ENCODE results near the gene FOXE1.

Gene FOXE1

DNA sequence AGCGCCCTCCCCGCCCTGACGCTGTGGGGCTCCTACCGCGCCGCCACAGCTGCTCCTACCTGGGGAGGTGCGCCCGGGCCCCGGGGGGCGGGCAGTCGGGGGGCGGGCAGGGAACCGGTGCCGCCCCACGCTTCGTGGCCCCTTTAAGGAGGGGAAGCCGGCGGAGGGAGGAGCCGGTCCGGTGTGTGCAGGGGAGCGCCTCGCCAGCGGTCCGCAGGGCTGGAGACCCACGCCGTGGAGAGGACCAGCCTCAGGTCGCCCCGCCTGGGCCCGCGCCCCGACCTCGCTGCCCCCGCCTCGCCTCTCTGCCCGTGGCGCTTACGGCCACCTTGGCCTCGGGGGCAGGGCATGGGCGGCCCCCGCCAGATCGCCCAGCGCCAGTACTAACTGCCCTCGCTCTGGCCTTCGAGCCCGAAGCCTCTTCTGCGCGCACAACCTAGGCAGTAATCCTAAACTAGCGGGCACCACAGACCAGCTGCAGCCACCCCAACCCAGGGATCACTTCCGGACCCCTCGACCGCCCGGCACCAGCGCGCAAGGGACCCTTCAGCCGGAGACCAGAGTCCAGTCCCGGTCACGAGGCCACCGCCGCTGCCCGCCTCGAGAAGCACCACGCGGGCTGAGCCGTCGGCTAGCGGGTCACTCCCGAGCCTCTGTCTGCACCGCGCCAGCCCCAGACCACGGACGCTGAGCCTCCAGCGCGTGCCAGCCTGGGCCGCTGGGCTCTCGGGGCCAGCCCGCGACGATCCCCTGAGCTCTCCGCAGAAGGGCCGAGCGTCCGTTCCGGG lies at the start of gene FOXE1:
Gene FOXE1, plus strand, starts transcription at position 171 of the 788 bp plus-strand sequence. CDS start 689 bp downstream, outside the sequence.
- DNase-seq = peak; percentile 74

DNA sequence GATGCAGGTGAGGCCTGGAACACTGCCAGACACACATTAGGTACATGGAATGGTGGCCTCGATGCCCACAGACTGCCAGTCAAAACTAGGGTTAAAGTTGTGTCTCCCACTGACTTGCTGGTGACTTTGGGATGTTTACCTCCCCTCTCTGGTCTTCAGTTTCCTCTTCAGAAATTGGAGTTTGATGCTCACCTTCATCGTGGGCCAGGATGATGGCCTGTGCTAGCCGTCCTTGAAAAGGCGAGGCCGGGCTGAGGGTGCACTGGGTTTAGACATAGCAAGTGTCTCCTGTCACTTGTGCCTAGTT lies 49.0 kb upstream of the FOXE1 start:
- DNase-seq = no peak

DNA sequence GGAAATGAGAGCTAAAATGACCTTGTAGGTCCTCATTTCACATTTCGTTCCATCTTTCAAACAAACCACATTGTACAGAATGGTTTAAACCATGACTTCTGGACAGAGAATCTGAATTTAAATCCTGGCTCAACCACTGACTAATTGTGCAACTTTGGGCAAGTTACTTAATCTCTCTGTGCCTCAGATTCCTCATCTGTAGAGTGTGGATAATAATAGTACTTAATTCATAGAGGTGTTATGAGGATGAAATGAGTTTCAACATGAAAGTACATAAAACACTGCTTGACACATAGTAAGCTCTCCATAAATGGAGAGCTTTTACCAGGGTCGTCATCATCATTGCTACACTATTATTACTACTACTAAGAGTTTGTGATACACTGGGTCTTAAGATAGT lies 46.3 kb upstream of the FOXE1 start:
- DNase-seq = no peak

DNA sequence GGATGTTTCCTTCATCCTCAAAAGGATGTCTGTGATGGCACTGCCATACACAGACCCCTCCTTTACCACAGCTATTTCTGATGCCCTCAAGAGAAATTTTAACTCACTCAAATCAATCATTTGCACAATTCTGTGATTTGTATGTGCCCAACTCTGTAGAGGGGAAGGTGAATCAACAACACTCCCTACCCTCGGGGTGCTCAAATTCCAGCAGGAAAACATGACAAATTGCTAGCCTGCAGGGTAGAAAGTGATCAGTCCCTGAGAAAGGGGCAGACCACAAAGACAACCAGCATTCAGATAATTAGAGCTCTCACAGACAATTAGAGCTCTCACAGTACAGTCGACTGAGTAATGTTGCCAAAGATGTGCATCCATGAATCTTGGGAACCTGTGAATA lies 45.3 kb upstream of the FOXE1 start:
- DNase-seq = no peak

DNA sequence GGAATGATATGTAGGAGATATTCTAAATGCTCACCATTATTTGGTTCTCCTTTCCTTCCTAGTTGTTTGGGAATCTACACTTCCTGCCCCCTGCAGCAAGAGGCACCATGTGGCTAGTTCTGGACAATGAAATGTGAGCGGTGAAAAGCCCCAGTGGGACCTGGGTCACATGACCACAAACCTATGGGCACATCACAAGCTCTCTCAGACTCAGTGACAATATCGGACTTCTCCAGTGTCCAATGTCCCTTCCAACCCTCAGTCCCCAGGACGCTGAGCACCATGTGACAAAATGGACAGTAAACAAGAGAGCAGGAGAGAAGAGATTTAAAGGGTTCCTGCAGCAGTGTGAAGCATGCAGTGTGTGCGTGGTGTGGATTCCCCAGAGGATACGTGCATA lies 44.6 kb upstream of the FOXE1 start:
- DNase-seq = no peak

DNA sequence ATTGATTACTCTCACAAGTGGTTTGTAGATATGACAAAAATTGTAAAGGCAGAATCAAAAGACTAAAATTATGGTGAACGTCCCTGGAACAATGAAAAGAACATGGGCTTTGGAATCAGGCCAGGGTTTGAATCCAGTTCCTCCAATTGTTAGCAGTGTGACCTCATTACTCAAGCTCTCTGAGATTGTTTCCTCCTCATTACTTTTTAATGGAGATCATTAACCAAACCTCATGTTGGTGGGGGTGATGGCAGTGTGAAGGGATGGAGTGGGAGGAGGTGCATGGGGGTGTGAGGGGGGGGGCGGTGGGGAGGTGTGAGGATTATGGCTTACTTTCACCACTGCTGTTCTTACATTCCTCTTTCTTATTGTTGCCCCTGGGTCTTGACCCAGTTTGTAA lies 44.1 kb upstream of the FOXE1 start:
- no peak for DNase-seq

DNA sequence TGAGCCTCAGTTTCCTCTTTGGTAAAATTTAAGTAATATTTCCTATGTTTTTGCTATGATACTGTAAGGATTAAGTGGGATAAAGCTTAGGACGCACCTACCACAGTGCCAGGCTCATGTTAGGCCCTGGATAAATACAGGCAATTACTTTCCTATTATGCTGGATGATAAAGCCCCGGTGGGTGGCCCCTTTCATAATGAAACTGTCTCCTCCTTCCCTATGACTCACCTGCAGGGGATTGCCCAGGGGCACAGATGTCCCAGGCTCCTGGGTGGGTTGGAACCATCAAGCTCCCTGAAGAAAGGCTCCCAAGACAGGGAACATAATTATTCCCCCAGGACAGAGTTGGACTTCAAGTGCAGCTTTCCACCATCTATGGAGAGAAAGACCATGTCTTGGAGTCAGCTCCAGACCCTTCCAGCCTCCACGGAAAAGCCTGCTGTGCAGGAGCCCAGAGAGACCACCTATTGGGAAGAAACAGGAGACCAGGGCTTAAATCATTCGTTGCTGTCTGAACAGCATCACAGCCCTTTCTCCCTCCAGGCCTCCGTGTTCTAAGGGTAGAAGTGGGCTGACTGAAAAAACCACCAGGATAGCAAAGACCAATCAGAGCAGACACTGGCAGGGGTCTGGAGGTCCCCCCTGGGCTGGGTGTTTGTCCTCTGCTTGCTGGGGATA lies 43.2 kb upstream of the FOXE1 start:
- no peak for DNase-seq

DNA sequence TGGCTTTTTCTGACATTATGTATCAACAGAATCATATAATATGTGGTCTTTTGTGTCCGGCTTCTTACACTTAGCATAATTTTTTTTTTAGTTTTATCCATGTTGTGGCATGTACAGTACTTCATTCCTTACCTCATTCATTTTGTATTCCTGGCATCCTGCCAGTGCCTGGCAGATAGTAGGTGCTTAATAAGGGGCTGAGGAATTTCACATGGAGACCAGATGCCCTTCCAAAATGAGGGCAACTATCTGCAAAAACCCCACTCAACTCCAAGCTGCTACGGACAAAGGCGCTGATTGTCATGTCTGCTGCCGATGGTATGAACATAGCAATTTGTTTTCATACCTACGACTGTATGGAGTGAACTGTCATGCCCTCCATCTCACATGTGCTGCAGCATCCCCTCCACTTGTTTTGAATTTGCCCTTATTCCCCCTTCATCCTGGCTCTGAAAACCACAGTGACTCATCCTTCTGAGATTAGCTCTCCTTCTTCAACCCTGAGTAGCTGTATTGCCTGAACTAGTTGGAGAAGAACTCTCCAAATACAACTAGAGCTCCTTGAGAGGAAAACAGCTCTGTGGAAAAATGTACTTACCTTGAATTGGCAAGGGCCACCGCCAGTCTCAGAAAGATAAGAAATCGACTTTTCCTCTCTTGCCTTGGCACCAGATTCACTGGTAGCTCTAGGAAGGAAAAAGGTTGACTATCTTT lies 41.3 kb upstream of the FOXE1 start:
- DNase-seq = no peak

DNA sequence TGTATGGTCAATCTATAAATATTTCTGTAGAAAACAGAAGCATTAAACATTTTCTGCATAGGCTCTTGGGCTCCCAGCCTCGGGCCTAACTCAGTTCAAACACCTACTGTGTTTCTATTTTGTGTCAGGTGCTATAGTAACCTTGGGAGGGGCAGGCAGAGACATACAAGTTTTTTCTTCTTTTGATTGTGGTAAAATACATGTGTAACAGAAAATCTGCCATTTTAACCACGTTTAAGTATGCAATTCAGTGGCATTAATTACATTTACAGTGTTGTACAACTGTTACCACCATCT lies 40.8 kb upstream of the FOXE1 start:
- DNase-seq = no peak

DNA sequence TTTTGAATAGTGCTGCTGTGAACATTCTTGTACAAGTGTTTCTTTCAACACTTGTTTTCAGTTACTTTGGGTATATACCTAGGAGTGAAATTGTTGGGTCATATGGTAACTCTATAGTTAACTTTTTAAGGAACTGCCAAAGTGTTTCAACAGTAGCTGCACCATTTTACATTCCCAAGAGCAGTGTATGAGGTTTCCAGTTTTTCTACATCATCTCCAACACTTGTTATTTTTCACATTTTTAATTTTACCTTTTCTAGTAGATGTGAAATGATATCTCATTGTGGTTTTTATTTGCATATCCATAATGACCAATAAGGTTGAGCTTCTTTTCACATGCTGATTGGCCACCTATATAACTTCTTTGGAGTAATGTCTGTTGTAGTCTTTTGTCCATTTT lies 40.0 kb upstream of the FOXE1 start:
- DNase-seq = no peak

DNA sequence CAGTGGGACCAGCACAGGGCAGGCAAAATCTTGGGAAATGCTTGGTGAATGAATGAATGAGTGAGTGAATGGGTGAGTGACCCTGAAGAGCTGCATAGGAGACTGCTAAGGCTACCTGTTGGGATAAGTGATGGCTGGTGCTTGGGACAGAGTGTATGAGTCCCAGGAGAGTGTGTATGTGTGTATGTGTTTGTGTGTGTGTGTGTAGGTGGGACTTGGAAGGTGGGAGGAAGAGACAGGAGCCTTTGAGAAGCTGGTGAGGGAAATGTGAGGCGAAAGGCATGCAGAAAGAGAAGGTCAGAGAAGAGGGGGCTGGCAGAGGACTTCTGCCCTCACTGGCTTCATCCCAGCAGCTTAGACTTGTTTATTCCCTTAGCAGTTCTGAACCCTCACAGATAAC lies 33.3 kb upstream of the FOXE1 start:
- DNase-seq = no peak

DNA sequence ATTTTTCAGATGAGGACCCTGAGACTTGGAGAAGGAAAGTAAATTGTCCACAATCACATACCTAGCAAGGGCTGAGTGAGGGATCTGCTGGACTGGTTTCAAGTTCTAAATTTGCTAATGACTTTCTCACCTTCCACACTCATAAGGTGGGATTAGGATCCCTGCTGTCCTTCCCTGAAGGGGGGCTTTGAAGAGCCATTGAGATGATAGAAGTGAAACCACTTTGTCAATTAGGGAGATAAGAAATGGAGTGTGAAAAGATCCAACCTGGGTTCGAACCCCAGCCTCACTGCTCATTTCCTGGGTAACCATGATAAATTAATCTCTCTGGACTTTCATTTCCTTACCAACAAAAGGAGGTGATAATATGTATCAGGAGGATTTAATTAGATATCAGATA lies 32.7 kb upstream of the FOXE1 start:
- no peak for DNase-seq

DNA sequence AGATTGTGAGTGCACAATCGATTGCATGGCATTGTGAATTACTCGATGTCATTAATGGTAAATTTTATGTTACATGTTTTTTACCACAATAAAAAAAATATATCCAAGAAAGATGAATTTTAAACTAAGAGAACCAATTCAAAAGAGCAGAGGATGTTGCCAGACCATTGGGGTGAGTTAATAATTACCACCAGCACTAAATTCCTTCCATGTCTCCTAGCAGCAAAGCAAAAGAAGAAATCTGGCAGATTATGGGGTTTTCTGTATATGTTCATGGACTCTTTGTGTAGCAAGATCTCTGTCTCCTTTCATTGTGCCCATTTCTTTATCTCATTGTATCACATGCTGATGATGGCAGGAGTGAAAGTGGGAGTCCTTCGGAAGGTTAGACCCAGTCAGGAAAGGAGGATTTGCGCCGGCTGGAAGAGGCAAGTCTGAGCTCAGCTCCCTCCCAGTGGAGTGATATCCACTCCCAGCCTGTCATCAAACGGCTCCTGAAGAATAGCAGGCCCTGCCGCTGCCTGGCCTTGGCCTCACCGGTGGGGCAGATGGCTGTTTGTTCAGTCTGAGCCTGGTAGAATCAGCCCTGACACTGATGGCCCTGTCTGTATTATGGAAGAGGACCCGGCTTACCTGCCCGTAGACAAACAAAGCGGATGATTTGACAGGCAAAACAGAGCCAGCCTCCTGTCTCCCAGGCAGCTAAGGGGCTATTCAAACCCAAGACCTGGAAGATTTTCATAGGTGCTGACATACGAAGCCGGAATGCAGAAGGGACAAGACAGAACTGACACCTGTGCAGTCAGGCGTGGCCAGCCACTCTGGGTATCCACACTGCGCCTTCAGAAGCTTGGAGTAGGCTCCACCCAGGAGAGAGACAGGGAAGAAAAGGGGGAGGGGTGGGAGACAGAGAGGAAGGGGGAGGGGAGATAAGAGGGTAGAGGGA lies 21.9 kb upstream of the FOXE1 start:
- DNase-seq = peak; percentile 58

DNA sequence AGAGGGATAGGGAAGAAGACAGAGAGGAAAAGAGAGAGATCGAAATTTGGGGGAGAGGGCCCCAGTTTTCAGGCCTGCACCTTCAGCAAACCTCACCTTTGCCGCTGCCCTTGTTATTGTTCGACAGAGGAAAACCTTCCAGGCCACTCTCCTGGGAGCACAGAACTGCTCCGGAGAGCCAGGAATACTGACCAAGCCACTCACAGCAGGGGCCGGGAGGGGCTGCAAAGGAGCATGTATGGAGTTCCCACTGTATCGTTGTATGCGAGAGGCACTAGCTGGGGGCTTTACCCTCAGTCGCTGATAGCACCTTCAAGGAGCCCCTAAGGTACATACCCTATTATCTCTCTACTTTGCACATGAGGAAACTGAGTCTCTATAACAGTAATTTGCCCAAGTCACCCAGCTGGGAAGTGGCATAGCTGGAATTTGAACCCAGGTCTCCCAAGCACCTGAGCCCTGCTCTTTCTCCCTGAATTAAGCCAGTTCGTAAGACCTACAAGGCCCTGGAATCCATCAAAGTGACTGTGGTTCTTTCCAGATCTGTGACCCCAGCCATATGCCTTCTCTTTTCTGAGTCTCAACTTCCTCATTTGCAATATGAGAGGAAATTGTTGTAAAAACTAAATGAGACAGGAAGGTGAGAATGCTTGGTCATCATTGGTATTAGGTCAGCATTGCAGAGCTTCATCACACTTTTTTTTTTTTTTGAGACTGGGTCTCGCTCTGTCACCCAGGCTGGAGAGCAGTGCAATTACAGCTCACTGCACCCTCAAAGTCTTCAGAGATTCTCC lies 21.0 kb upstream of the FOXE1 start:
- no peak for DNase-seq

DNA sequence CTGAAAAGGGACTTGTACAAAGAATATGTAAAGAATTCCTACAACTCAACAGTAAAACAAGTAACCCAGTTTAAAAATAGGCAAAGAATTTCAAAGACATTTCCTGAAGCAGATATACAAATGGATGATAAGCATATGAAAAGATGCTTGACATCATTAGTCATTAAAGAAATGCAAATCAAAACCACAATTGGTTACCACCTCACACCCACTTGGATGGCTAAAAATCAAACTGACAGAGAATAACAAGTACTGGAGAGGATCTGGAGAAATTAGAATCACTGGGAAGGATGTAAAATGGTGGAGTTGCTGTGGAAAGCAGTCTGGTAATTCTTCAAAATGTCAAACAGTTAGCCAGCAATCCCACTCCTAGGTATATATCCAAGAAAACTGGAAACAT lies 12.5 kb upstream of the FOXE1 start:
- no peak for DNase-seq

DNA sequence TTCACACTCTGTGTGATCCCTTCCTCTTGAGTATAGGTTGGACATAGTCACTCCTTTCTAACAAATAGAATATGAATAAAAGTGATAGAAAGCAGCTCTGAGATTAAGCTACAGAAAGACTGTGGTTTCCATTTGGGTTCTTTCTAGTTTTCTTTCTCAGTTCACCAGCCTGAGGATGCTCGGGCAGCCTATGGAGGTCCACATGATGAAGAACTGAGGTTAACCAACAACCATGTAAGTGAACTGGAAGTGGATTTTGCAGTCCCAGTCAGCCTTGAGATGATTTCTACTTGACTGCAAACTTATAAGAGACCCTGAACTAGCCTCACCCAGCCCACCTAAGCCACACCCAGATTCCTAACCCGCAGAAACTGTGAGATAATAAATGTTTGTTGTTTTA lies 10.1 kb upstream of the FOXE1 start:
- no peak for DNase-seq

DNA sequence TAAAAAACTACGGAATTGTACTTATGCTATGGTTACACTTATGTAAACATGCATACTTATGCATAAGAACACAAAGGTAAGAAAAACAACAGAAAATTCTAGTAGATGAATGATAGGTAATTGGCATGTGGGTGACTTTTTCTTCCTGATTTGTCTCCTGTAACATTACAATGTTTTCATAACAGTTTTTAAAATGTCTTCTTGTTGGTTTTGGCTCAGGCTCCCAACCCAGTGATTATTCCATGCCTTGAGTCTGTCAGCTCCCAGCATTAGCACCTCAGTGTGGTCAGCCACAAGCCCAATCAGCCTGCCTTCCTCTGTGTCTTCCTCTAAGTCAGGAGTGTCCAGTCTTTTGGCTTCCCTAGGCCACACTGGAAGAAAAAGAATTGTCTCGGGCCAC lies 7.9 kb upstream of the FOXE1 start:
- no peak for DNase-seq

DNA sequence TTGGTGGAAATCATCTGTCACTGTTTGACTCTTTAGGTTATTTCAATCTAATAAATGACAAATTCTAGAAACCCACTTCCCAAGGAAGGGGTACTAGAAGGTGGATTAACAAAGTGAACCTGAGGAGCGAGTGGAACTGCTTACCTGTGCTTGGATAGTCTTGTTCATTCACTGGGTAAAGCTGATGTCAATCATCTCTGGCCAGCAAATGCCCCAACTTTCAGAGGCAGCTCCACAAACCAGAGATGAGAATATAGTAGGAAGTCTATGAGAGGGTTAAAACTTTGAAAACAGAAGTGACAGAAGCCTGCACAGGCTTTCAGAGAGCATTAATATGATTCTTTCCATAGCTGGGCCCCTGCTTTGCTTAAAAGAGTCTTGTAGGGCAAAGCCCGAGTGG lies 7.3 kb upstream of the FOXE1 start:
- DNase-seq = no peak

DNA sequence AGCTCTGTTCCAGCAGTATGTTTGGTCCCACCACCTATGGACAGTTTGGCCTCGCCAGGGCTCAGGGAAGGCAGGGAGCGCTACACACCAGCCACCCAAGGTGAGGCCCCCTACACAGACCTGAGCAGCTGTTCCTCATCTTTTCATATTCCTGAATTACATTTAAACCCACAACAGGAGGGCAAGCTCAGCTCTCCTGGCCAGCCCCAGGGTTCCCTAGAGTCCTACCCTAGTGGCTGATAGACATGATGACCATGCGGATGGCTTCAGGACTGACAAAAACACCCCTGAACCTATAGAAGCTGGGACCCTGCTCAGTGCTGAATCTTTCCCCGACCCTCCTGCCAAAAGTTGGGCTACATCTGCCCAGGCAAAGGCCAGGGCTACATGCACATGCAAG lies 6.7 kb upstream of the FOXE1 start:
- no peak for DNase-seq

DNA sequence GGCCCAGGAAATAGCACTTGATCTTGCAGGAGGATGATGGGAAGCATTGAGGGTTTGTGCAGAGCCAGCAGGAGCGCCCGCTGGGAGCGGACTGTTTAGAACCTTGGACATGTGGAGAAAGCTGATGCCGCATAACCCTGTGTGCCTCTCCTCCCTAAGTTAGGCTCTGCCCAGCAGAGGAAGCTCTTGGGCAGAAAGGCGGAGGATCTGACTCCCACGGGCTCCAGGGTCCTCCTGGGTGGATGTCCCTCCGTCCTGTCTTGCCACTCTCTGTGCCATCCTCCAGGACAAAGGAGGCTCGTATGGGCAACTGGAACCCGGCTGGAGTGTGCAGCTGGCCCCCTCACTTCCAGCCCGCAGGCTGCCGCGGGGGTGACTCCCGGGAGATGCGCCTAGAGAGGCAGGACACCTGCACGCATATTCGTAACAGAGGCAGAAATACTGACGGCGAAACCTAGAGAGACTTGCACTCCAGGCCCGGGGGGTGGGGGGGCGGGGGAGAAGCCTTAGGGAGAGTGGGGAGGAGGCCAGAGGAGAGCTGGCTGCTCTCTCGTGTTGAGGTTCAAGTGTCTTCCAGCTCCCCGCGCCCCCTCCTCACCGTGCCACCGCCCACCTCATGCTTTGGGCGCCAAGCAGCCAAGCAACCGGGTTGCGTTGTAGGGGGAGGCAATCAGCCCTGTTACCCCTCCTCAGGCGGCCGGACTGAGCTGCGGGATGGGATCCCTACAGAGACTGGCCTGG lies 5.4 kb upstream of the FOXE1 start:
- DNase-seq = no peak

DNA sequence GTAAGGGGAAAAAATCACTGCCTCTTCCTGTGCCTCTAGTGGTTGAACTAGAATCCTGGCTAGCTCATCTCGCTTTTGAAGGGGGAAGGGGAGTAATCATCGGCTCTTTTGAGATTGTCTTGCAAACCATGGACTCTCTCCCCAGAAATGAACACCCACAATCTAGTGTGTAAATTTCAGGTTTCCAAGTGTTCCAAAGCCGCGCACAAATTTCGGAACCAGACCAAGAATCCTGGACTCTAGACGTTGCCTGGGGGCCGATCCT lies 4.9 kb upstream of the FOXE1 start:
- DNase-seq = peak; percentile 61
